Fibroblast of lung (primary cell): ENCODE measurements around the gene RRH. TPM values are rescaled to one million over a fixed set of nuclear protein-coding genes. Genes with fewer than 3 reads are reported as not detected.

Source experiments
- DNase-seq, 2 donors: peaks; one replicate each; pipeline versions ENCODE4 v3.0.0 to v3.0.0-alpha.2; 2010; ENCODE audit warnings: low read depth in 2 of 2
- H2AFZ ChIP-seq: 2 replicates; pipeline ENCODE4 v1.5.1; 2012; ENCODE audit warnings: low read length, control low read depth, inconsistent platforms
- H3K27ac ChIP-seq: 2 replicates; pipeline ENCODE4 v1.5.1; 2011; ENCODE audit warnings: low read length, control low read depth; ENCODE audit not compliant: insufficient read depth
- H3K27me3 ChIP-seq: 2 replicates; pipeline ENCODE4 v1.5.1; 2011; ENCODE audit warnings: mild to moderate bottlenecking, low read length; ENCODE audit not compliant: control insufficient read depth, insufficient read depth
- H3K36me3 ChIP-seq: 2 replicates; pipeline ENCODE4 v1.5.1; 2011; ENCODE audit warnings: low read length; ENCODE audit not compliant: control insufficient read depth, insufficient read depth
- H3K4me1 ChIP-seq: 2 replicates; pipeline ENCODE4 v1.5.1; 2011; ENCODE audit warnings: low read length; ENCODE audit not compliant: control insufficient read depth, insufficient read depth; ENCODE audit errors: extremely low read depth
- H3K4me2 ChIP-seq: 2 replicates; pipeline ENCODE4 v1.5.1; 2011; ENCODE audit warnings: low read length, control low read depth; ENCODE audit not compliant: insufficient read depth; ENCODE audit errors: extremely low read depth
- H3K4me3 ChIP-seq, 4 experiments: fragments of 200-600 bp in 1 of 4; sonication (generic) in 1 of 4; replicated peaks in 1 of 4; 2 replicates each; pipeline ENCODE4 v1.5.1; 2011 to 2016; ENCODE audit warnings: low read length in 4 of 4, low read depth in 3 of 4, mild to moderate bottlenecking in 3 of 4, control low read depth in 2 of 4, inconsistent platforms in 1 of 4, mixed read lengths in 1 of 4; ENCODE audit not compliant: insufficient read depth in 1 of 4; ENCODE audit errors: control extremely low read depth in 1 of 4
- H3K79me2 ChIP-seq: 2 replicates; pipeline ENCODE4 v1.5.1; 2012; ENCODE audit warnings: mild to moderate bottlenecking, low read length, inconsistent platforms; ENCODE audit not compliant: control insufficient read depth, insufficient read depth
- H3K9ac ChIP-seq: 2 replicates; pipeline ENCODE4 v1.5.1; 2011; ENCODE audit warnings: mild to moderate bottlenecking, low read length, control low read depth; ENCODE audit not compliant: insufficient read depth
- H3K9me3 ChIP-seq: 2 replicates; pipeline ENCODE4 v1.5.1; 2012; ENCODE audit warnings: low read depth, low read length; ENCODE audit not compliant: control insufficient read depth, insufficient read depth
- H4K20me1 ChIP-seq: 2 replicates; pipeline ENCODE4 v1.5.1; 2011; ENCODE audit warnings: low read length; ENCODE audit not compliant: control insufficient read depth, insufficient read depth; ENCODE audit errors: extremely low read depth
- CTCF ChIP-seq, 2 donors: IDR thresholded peaks in 1 of 2; conservative IDR thresholded peaks in 1 of 2; 1 replicate in 1 of 2; 2 replicates in 1 of 2; pipeline ENCODE4 v1.5.1; 2011 to 2012; ENCODE audit warnings: low read length in 2 of 2, control low read depth in 1 of 2, inconsistent platforms in 1 of 2, low read depth in 1 of 2, mild to moderate bottlenecking in 1 of 2
- EZH2 ChIP-seq: IDR thresholded peaks from 2 replicates; pipeline ENCODE4 v1.5.1; 2012; ENCODE audit warnings: low read length, control low read depth, mild to moderate bottlenecking; ENCODE audit errors: missing control alignments
- polyA plus RNA-seq, 2 donors: library from polyadenylated mRNA; depleted of rRNA in 1 of 2; stranded (reverse) in 1 of 2; unstranded in 1 of 2; fragments of >200 nt; gene quantifications; 2 replicates each; pipeline ENCODE4 v1.2.1, GENCODE V29; 2011 to 2012; ENCODE audit warnings: missing spikeins in 1 of 2
- total RNA-seq: library from RNA; depleted of rRNA; stranded (reverse); fragments of >200 nt; gene quantifications from 2 replicates; pipeline ENCODE4 v1.2.1, GENCODE V29; 2014

Gene RRH
- total and polyA plus RNA-seq, 2 donors (not counting 1 experiment from before 2014, with no cell fraction given), result under 0.01 to 0.08 TPM

- Histone ChIP-seq H3K36me3 (no peaks in the 10 kb centered on the region), H3K27ac (peak within 1 kb of the TSS; percentile 96), H2AFZ (peak within 1 kb of the TSS; percentile 99), H3K4me2 (peak within 1 kb of the TSS; percentile 88), H3K4me1 (peaks cover 2% of the 10 kb centered on the region), H4K20me1 (no peaks in the 10 kb centered on the region), H3K9me3 (no peaks in the 10 kb centered on the region), H3K79me2 (peaks cover 23% of the 10 kb centered on the region), H3K4me3 (peak within 1 kb of the TSS; percentile 88 to 100 (median 96)), H3K9ac (peak within 1 kb of the TSS; percentile 85), H3K27me3 (no peaks in the 10 kb centered on the region)
- TF ChIP-seq EZH2 (no peak), CTCF (conservative IDR thresholded peaks at IDR 0.05 in 1 of 2, IDR thresholded peaks at IDR 0.05 in 1 of 2; ENCODE audit: low read depth in 1 of 2, low read length in 2 of 2) (no peak)
- DNase-seq, result peak; percentile 93 to 96
Measured at GRCh38 chr4:109815151-109816081, 12.4 kb upstream of the RRH start, which contains the start of gene GAR1. GAR1 (plus strand) TSS chr4:109815762; CDS start chr4:109816165, 403 bp downstream.

- no peak for DNase-seq
- Histone ChIP-seq H3K4me3 (peak overlapping the region; percentile 88 to 100 (median 96)), H3K9me3 (no peaks in the 10 kb centered on the region), H3K27me3 (no peaks in the 10 kb centered on the region), H3K9ac (peak overlapping the region; percentile 85), H3K79me2 (peaks cover 23% of the 10 kb centered on the region), H3K4me2 (peak overlapping the region; percentile 88), H3K27ac (peak overlapping the region; percentile 96), H2AFZ (peak overlapping the region; percentile 99), H3K36me3 (no peaks in the 10 kb centered on the region), H3K4me1 (peaks cover 2% of the 10 kb centered on the region), H4K20me1 (no peaks in the 10 kb centered on the region)
- TF ChIP-seq CTCF (conservative IDR thresholded peaks at IDR 0.05 in 1 of 2, IDR thresholded peaks at IDR 0.05 in 1 of 2; ENCODE audit: low read depth in 1 of 2, low read length in 2 of 2) (no peak), EZH2 (no peak)
Measured at GRCh38 chr4:109816082-109816442, 11.7 kb upstream of the RRH start.

- H3K27me3 ChIP-seq, result no peaks in the 10 kb centered on the region
- peak overlapping the region; percentile 88 for H3K4me2 ChIP-seq
- H3K9me3 ChIP-seq, result no peaks in the 10 kb centered on the region
- TF ChIP-seq CTCF (conservative IDR thresholded peaks at IDR 0.05 in 1 of 2, IDR thresholded peaks at IDR 0.05 in 1 of 2; ENCODE audit: low read depth in 1 of 2, low read length in 2 of 2), result no peak
- TF ChIP-seq EZH2, result no peak
- no peak for DNase-seq
- peaks cover 23% of the 10 kb centered on the region for H3K79me2 ChIP-seq
- H3K9ac ChIP-seq, result no peak overlapping the region
- no peaks in the 10 kb centered on the region for H3K36me3 ChIP-seq
- H3K4me1 ChIP-seq, result peaks cover 2% of the 10 kb centered on the region
- peak overlapping the region; percentile 88 to 100 (median 96) for H3K4me3 ChIP-seq
- H2AFZ ChIP-seq, result no peak overlapping the region
- H4K20me1 ChIP-seq, result no peaks in the 10 kb centered on the region
- no peak overlapping the region for H3K27ac ChIP-seq
Measured at GRCh38 chr4:109816894-109817293, 10.9 kb upstream of the RRH start.
